Endothelial cell (in vitro differentiated cells): ENCODE data around the gene HNF4A. TPM values are rescaled to one million over a fixed set of nuclear protein-coding genes. Genes with fewer than 3 reads are reported as not detected.

Source experiments
- DNase-seq: peaks from one replicate; pipeline ENCODE4 v3.0.0; 2021; ENCODE audit warnings: low spot score
- H3K27ac Mint-ChIP-seq: one replicate; pipeline ENCODE4 v1.8.0; 2021; ENCODE audit warnings: mixed read lengths, inconsistent platforms; ENCODE audit not compliant: unreplicated experiment
- H3K27me3 Mint-ChIP-seq: one replicate; pipeline ENCODE4 v1.8.0; 2021; ENCODE audit warnings: mild to moderate bottlenecking, moderate library complexity, mixed read lengths, inconsistent platforms; ENCODE audit not compliant: unreplicated experiment
- H3K36me3 Mint-ChIP-seq: one replicate; pipeline ENCODE4 v1.8.0; 2021; ENCODE audit warnings: mild to moderate bottlenecking, low read depth, mixed read lengths, inconsistent platforms; ENCODE audit not compliant: unreplicated experiment
- H3K4me1 Mint-ChIP-seq: one replicate; pipeline ENCODE4 v1.8.0; 2021; ENCODE audit warnings: mild to moderate bottlenecking, mixed read lengths, inconsistent platforms; ENCODE audit not compliant: unreplicated experiment
- H3K4me3 Mint-ChIP-seq: one replicate; pipeline ENCODE4 v1.8.0; 2021; ENCODE audit warnings: mild to moderate bottlenecking, mixed read lengths, inconsistent platforms; ENCODE audit not compliant: unreplicated experiment
- H3K9me3 Mint-ChIP-seq: one replicate; pipeline ENCODE4 v1.8.0; 2021; ENCODE audit warnings: mixed read lengths, inconsistent platforms; ENCODE audit not compliant: unreplicated experiment
- total RNA-seq: library from RNA; stranded (reverse); fragmentation: NEBNext Ultra II Directional; extraction: Animal tissue kit (Norgen Biotek cat#: 25700); gene quantifications from one replicate; pipeline ENCODE4 v1.2.1, GENCODE V29; 2021; ENCODE audit not compliant: unreplicated experiment
- TF ChIP-seq, protein P1 (sequence below): fragments of 200-600 bp; sonication (generic); IDR thresholded peaks from one replicate; pipeline ENCODE4 v1.5.0; 2021; ENCODE audit warnings: antibody characterized with exemption; ENCODE audit not compliant: unreplicated experiment

HNF4A gene
- total RNA-seq, 1 donor from 2014 or later: not detected

DNA sequence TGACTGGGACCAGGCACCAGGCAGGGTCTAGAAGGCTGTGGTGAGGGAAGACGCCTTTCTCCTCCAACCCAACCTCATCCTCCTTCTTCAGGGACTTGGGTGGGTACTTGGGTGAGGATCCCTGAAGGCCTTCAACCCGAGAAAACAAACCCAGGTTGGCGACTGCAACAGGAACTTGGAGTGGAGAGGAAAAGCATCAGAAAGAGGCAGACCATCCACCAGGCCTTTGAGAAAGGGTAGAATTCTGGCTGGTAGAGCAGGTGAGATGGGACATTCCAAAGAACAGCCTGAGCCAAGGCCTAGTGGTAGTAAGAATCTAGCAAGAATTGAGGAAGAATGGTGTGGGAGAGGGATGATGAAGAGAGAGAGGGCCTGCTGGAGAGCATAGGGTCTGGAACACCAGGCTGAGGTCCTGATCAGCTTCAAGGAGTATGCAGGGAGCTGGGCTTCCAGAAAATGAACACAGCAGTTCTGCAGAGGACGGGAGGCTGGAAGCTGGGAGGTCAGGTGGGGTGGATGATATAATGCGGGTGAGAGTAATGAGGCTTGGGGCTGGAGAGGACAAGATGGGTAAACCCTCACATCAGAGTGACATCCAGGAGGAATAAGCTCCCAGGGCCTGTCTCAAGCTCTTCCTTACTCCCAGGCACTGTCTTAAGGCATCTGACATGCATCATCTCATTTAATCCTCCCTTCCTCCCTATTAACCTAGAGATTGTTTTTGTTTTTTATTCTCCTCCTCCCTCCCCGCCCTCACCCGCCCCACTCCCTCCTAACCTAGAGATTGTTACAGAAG is 75.0 kb downstream of the HNF4A start:
- Mint-ChIP-seq H3K27ac (no peak overlapping the region), H3K9me3 (no peaks in the 10 kb centered on the region), H3K36me3 (no peaks in the 10 kb centered on the region), H3K4me3 (no peak overlapping the region), H3K4me1 (no peaks in the 10 kb centered on the region), H3K27me3 (peaks cover 7% of the 10 kb centered on the region)
- TF ChIP-seq, protein P1, sequence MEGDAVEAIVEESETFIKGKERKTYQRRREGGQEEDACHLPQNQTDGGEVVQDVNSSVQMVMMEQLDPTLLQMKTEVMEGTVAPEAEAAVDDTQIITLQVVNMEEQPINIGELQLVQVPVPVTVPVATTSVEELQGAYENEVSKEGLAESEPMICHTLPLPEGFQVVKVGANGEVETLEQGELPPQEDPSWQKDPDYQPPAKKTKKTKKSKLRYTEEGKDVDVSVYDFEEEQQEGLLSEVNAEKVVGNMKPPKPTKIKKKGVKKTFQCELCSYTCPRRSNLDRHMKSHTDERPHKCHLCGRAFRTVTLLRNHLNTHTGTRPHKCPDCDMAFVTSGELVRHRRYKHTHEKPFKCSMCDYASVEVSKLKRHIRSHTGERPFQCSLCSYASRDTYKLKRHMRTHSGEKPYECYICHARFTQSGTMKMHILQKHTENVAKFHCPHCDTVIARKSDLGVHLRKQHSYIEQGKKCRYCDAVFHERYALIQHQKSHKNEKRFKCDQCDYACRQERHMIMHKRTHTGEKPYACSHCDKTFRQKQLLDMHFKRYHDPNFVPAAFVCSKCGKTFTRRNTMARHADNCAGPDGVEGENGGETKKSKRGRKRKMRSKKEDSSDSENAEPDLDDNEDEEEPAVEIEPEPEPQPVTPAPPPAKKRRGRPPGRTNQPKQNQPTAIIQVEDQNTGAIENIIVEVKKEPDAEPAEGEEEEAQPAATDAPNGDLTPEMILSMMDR: no peak
- no peak for DNase-seq

DNA sequence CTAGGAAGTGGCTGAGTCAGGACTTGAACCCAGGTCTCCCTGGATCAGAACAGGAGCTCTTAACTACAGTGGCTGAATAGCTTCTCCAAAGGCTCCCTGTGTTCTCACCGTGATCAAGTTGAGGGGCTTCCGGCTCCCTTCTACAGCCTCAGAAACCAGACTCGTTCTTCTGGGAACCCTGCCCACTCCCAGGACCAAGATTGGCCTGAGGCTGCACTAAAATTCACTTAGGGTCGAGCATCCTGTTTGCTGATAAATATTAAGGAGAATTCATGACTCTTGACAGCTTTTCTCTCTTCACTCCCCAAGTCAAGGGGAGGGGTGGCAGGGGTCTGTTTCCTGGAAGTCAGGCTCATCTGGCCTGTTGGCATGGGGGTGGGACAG is 75.6 kb downstream of the HNF4A start:
- no peaks in the 10 kb centered on the region for H3K9me3 Mint-ChIP-seq
- no peak overlapping the region for H3K27ac Mint-ChIP-seq
- H3K36me3 Mint-ChIP-seq: no peaks in the 10 kb centered on the region
- H3K27me3 Mint-ChIP-seq: peaks cover 7% of the 10 kb centered on the region
- no peak overlapping the region for H3K4me3 Mint-ChIP-seq
- no peak for DNase-seq
- no peaks in the 10 kb centered on the region for H3K4me1 Mint-ChIP-seq
- TF ChIP-seq, protein P1: no peak

DNA sequence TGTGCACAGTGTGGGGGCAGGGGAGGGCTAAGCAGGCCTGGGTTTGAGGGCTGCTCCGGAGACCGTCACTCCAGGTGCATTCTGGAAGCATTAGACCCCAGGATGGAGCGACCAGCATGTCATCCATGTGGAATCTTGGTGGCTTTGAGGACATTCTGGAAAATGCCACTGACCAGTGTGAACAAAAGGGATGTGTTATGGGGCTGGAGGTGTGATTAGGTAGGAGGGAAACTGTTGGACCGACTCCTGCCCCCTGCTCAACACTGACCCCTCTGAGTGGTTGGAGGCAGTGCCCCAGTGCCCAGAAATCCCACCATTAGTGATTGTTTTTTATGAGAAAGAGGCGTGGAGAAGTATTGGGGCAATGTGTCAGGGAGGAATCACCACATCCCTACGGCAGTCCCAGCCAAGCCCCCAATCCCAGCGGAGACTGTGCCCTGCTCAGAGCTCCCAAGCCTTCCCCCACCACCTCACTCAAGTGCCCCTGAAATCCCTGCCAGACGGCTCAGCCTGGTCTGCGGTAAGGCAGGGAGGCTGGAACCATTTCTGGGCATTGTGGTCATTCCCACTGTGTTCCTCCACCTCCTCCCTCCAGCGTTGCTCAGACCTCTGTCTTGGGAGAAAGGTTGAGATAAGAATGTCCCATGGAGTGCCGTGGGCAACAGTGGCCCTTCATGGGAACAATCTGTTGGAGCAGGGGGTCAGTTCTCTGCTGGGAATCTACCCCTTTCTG is 76.2 kb downstream of the HNF4A start:
- Mint-ChIP-seq H3K27ac (no peak overlapping the region), H3K36me3 (no peaks in the 10 kb centered on the region), H3K27me3 (peaks cover 6% of the 10 kb centered on the region), H3K4me1 (no peaks in the 10 kb centered on the region), H3K4me3 (no peak overlapping the region), H3K9me3 (no peaks in the 10 kb centered on the region)
- TF ChIP-seq, protein P1: no peak
- DNase-seq: no peak

DNA sequence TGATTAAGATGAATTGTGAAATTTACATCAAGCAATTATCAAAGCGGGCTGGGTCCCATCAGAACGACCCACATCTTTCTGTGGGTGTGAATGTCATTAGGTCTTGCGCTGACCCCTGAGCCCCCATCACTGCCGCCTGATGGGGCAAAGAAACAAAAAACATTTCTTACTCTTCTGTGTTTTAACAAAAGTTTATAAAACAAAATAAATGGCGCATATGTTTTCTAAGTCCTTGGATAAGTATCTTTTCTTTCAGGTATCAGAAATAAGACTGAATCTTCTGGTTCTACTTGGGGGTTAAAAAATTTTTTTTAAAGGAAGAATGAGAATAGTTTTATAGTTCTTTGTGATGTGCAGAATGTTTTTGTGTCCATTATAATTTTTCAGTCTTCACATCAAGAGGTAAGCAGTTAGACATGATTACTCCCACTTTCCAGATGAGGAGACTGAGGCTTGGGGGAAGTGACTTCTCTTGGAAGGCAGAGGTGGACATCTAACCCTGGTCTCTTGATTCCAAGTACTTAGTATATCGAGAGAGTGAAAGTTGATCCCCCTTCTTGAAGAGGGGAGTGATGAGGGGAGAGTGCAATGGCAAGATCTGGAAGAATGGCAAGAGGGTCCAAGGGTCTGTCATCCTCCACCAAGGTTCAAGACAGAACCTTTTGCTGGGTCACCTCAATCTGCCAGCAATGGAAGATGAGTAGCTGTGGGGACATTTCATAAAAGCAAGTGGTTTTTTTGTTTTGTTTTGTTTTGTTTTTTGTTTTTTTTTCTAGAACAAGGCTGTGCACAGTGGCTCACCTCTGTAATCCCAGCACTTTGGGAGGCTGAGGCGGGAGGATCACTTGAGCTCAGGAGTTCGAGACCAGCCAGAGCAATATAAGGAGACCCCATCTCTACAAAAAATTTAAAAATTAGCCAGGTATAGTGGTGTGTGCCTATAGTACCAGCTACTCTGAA is 77.4 kb downstream of the HNF4A start:
- Mint-ChIP-seq H3K9me3 (no peaks in the 10 kb centered on the region), H3K36me3 (no peaks in the 10 kb centered on the region), H3K4me1 (no peaks in the 10 kb centered on the region), H3K27ac (no peak overlapping the region), H3K4me3 (no peak overlapping the region), H3K27me3 (peaks cover 5% of the 10 kb centered on the region)
- no peak for DNase-seq
- TF ChIP-seq, protein P1: no peak
